HepG2 (cell line): ENCODE measurements around the gene PDGFB. TPM values are rescaled to one million over a fixed set of nuclear protein-coding genes. Genes with fewer than 3 reads are reported as not detected.

Experiments used
- AGO2 ChIP-seq: fragments of 200-400 bp; formaldehyde crosslinking; optimal IDR thresholded peaks from 2 replicates; pipeline ENCODE3; 2017; ENCODE audit warnings: mild to moderate bottlenecking, low read depth, low read length, moderate library complexity
- ARID5B ChIP-seq: IDR thresholded peaks from 2 replicates; pipeline ENCODE4 v1.4.0; 2020; ENCODE audit warnings: mild to moderate bottlenecking, missing genetic modification reagents
- BCL6 ChIP-seq: IDR thresholded peaks from 2 replicates; pipeline ENCODE4 v1.6.1; 2016; ENCODE audit warnings: missing genetic modification reagents, missing compliant biosample characterization
- JUND ChIP-seq: sonication (generic); formaldehyde crosslinking; IDR thresholded peaks from 2 replicates; pipeline ENCODE4 v1.8.0; 2022; ENCODE audit warnings: mild to moderate bottlenecking, missing genetic modification reagents
- KLF12 ChIP-seq: sonication (generic); formaldehyde crosslinking; IDR thresholded peaks from 2 replicates; pipeline ENCODE4 v1.4.0; 2020; ENCODE audit warnings: missing genetic modification reagents, borderline replicate concordance
- NCOA1 ChIP-seq: sonication (generic); formaldehyde crosslinking; IDR thresholded peaks from 2 replicates; pipeline ENCODE4 v1.9.0; 2021; ENCODE audit warnings: missing genetic modification reagents
- SKI ChIP-seq: fragments of 450-650 bp; IDR thresholded peaks from one replicate; pipeline ENCODE4 v1.6.1; 2018; ENCODE audit warnings: mild to moderate bottlenecking; ENCODE audit not compliant: partially characterized antibody
- SPEN ChIP-seq: sonication (generic); formaldehyde crosslinking; IDR thresholded peaks from 2 replicates; pipeline ENCODE4 v1.5.1; 2020; ENCODE audit warnings: low read depth, mild to moderate bottlenecking, missing genetic modification reagents
- TFAP4 ChIP-seq: sonication (generic); IDR thresholded peaks from 2 replicates; pipeline ENCODE4 v1.6.1; 2016; ENCODE audit warnings: low read depth, borderline replicate concordance
- ZBTB7A ChIP-seq: sonication (generic); formaldehyde crosslinking; IDR thresholded peaks from 2 replicates; pipeline ENCODE4 v1.8.0; 2022; ENCODE audit warnings: mild to moderate bottlenecking, missing genetic modification reagents
- ZFP91 ChIP-seq: sonication (generic); formaldehyde crosslinking; IDR thresholded peaks from 2 replicates; pipeline ENCODE4 v1.9.0; 2022; ENCODE audit warnings: missing genetic modification reagents, mild to moderate bottlenecking, borderline replicate concordance
- ZNF501 ChIP-seq: sonication (generic); formaldehyde crosslinking; IDR thresholded peaks from 2 replicates; pipeline ENCODE4 v1.5.1; 2020; ENCODE audit warnings: mild to moderate bottlenecking, moderate library complexity, missing genetic modification reagents
- ZNF572 ChIP-seq: sonication (generic); formaldehyde crosslinking; IDR thresholded peaks from 2 replicates; pipeline ENCODE4 v1.5.1; 2020; ENCODE audit warnings: mild to moderate bottlenecking, missing genetic modification reagents
- ZNF766 ChIP-seq: sonication (generic); formaldehyde crosslinking; IDR thresholded peaks from 2 replicates; pipeline ENCODE4 v1.5.0; 2020; ENCODE audit warnings: missing genetic modification reagents, borderline replicate concordance
- ZNF792 ChIP-seq: IDR thresholded peaks from 2 replicates; pipeline ENCODE4 v1.6.1; 2016
- polyA plus RNA-seq, 8 experiments: library from polyadenylated mRNA; depleted of rRNA in 3 of 8; stranded (reverse) in 7 of 8; unstranded in 1 of 8; fragments of >200 nt; fragmentation: Illumina TruSeq in 4 of 8; extraction: Trizol in 4 of 8; gene quantifications; 2 replicates each; pipeline versions ENCODE4 v1.2.1 to v1.2.3, GENCODE V29; 2011 to 2016; ENCODE audit warnings: low read depth in 4 of 8, missing spikeins in 1 of 8, mixed read lengths in 1 of 8; ENCODE audit not compliant: insufficient read depth in 1 of 8
- total RNA-seq, 5 experiments: library from RNA; depleted of rRNA; stranded (reverse); fragments of >200 nt; fragmentation: Illumina TruSeq; extraction: Trizol; gene quantifications; 2 replicates each; pipeline ENCODE4 v1.2.3, GENCODE V29; 2016; ENCODE audit warnings: low read depth in 1 of 5
- TF ChIP-seq, protein P1 (sequence below): sonication (generic); formaldehyde crosslinking; IDR thresholded peaks from 2 replicates; pipeline ENCODE4 v1.5.1; 2020; ENCODE audit warnings: mild to moderate bottlenecking, moderate library complexity, missing genetic modification reagents
- TF ChIP-seq, protein P2 (sequence below): IDR thresholded peaks from 2 replicates; pipeline ENCODE4 v1.6.1; 2018; ENCODE audit warnings: missing genetic modification reagents
- TF ChIP-seq, protein P3 (sequence below), 2 experiments: fragments of 450-650 bp in 1 of 2; sonication (generic) in 1 of 2; formaldehyde crosslinking; IDR thresholded peaks; 2 replicates each; pipeline versions ENCODE4 v1.5.0 to v1.8.0; 2020 to 2022; ENCODE audit warnings: mild to moderate bottlenecking in 1 of 2, missing genetic modification reagents in 1 of 2

PDGFB gene
- total and polyA plus RNA-seq, 2 of the 13 experiments (the other 11 are each of a cell fraction or from before 2014, with no cell fraction given): 1.4 to 10.1 TPM

GRCh38 chr22:39242595-39243438 is 2.0 kb downstream of the PDGFB start (continued):
- TF ChIP-seq TFAP4 (peak; percentile 63; the same call in 1 of the 2 replicates), ARID5B (CRISPR knock-in tag) (peak; percentile 43; the same call in 1 of the 2 replicates), ZNF572 (0 out of 2 replicates have a peak, but pooled peaks have one; percentile 14), BCL6 (peak; percentile 78), ZNF792 (CRISPR knock-in tag) (peak; percentile 44; the same call in 1 of the 2 replicates), SPEN (peak; percentile 53; the same call in 1 of the 2 replicates), ZFP91 (peak; percentile 66; the same call in 1 of the 2 replicates), ZBTB7A (peak; percentile 61; the same call in 1 of the 2 replicates), NCOA1 (CRISPR knock-in tag) (peak; percentile 50; the same call in 1 of the 2 replicates), ZNF766 (CRISPR knock-in tag) (no peak), JUND (CRISPR knock-in tag) (0 out of 2 replicates have a peak, but pooled peaks have one; percentile 41), ZNF501 (CRISPR knock-in tag) (peak; percentile 62; the same call in 1 of the 2 replicates), SKI (no peak), KLF12 (CRISPR knock-in tag) (0 out of 2 replicates have a peak, but pooled peaks have one; percentile 16), AGO2 (peak; percentile 75)
- TF ChIP-seq, protein P1, sequence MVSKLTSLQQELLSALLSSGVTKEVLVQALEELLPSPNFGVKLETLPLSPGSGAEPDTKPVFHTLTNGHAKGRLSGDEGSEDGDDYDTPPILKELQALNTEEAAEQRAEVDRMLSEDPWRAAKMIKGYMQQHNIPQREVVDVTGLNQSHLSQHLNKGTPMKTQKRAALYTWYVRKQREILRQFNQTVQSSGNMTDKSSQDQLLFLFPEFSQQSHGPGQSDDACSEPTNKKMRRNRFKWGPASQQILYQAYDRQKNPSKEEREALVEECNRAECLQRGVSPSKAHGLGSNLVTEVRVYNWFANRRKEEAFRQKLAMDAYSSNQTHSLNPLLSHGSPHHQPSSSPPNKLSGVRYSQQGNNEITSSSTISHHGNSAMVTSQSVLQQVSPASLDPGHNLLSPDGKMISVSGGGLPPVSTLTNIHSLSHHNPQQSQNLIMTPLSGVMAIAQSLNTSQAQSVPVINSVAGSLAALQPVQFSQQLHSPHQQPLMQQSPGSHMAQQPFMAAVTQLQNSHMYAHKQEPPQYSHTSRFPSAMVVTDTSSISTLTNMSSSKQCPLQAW: no peak
- TF ChIP-seq, protein P2, sequence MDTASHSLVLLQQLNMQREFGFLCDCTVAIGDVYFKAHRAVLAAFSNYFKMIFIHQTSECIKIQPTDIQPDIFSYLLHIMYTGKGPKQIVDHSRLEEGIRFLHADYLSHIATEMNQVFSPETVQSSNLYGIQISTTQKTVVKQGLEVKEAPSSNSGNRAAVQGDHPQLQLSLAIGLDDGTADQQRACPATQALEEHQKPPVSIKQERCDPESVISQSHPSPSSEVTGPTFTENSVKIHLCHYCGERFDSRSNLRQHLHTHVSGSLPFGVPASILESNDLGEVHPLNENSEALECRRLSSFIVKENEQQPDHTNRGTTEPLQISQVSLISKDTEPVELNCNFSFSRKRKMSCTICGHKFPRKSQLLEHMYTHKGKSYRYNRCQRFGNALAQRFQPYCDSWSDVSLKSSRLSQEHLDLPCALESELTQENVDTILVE (CRISPR knock-in tag): 0 out of 2 replicates have a peak, but pooled peaks have one; percentile 22
- TF ChIP-seq, protein P3, sequence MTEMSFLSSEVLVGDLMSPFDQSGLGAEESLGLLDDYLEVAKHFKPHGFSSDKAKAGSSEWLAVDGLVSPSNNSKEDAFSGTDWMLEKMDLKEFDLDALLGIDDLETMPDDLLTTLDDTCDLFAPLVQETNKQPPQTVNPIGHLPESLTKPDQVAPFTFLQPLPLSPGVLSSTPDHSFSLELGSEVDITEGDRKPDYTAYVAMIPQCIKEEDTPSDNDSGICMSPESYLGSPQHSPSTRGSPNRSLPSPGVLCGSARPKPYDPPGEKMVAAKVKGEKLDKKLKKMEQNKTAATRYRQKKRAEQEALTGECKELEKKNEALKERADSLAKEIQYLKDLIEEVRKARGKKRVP (CRISPR knock-in tag; IDR thresholded peaks at IDR 0.05): no peak
